Posterior cingulate gyrus (tissue), 11 donors: ENCODE results near the gene SLC9A2.
A peak's percentile ranks its signal among the peaks of the same experiment; 100 is the strongest.

Source experiments
- DNase-seq, 10 donors: peaks; one replicate each; pipeline versions ENCODE4 v3.0.0 to v3.0.0-alpha.2; 2020 to 2021; ENCODE audit warnings: mixed read lengths in 3 of 10
- intact Hi-C: fragments of 100-400 bp; cut with DNase I; formaldehyde crosslinking; loops from one replicate; pipeline ENCODE4 v1.15.1; 2023

The SLC9A2 gene

GRCh38 chr2:102717308-102718018, 98.1 kb downstream of the SLC9A2 start:
- DNase-seq: no peak
- intact Hi-C loops: no loop called here

- intact Hi-C loops: no loop called here
- DNase-seq: peak in 1 of 10 donors; percentile 68
Measured at GRCh38 chr2:102718387-102719316, 99.3 kb downstream of the SLC9A2 start.

- intact Hi-C loops: no loop called here
- no peak for DNase-seq
Measured at GRCh38 chr2:102724016-102724490, 104.7 kb downstream of the SLC9A2 start.

GRCh38 chr2:102724553-102724952, 105.2 kb downstream of the SLC9A2 start:
- peak in 3 of 10 donors; percentile 36 to 83 (median 67) for DNase-seq
- intact Hi-C loops: no loop called here

- DNase-seq: no peak
- intact Hi-C loops: no loop called here
Measured at GRCh38 chr2:102726128-102727087, 107.1 kb downstream of the SLC9A2 start.

GRCh38 chr2:102735416-102736109, 116.2 kb downstream of the SLC9A2 start:
- intact Hi-C loops: no loop called here

GRCh38 chr2:102736110-102736409, 116.7 kb downstream of the SLC9A2 start:
- DNase-seq: peak in 2 of 10 donors; percentile 63 to 86
- intact Hi-C loops: no loop called here

More at GRCh38 chr2:102735416-102736109, 116.2 kb downstream of the SLC9A2 start:
- peak in 2 of 10 donors; percentile 79 to 80 for DNase-seq

GRCh38 chr2:102736410-102737409, 117.4 kb downstream of the SLC9A2 start:
- peak; percentile 55 to 97 (median 78) for DNase-seq
- intact Hi-C loops: no loop called here

GRCh38 chr2:102737431-102737830, 118.1 kb downstream of the SLC9A2 start:
- DNase-seq: no peak
- intact Hi-C loops: no loop called here

GRCh38 chr2:102743259-102743658, 123.9 kb downstream of the SLC9A2 start:
- no peak for DNase-seq
- intact Hi-C loops: no loop called here

GRCh38 chr2:102748107-102748506, 128.8 kb downstream of the SLC9A2 start:
- intact Hi-C loops: no loop called here
- DNase-seq: no peak

GRCh38 chr2:102749938-102750337, 130.6 kb downstream of the SLC9A2 start:
- intact Hi-C loops: no loop called here

GRCh38 chr2:102753563-102754159, 134.3 kb downstream of the SLC9A2 start:
- peak in 4 of 10 donors; percentile 17 to 39 (median 19) for DNase-seq
- intact Hi-C loops: loop anchor here (2.0 kb wide), 1 partner anchor 53 kb away; no protein-coding TSS in a partner anchor

More at GRCh38 chr2:102749938-102750337, 130.6 kb downstream of the SLC9A2 start:
- DNase-seq: no peak

GRCh38 chr2:102754456-102755145, 135.2 kb downstream of the SLC9A2 start:
- no peak for DNase-seq
- intact Hi-C loops: no loop called here

- intact Hi-C loops: no loop called here
- DNase-seq: no peak
Measured at GRCh38 chr2:102755284-102755683, 135.9 kb downstream of the SLC9A2 start.

- intact Hi-C loops: no loop called here
- DNase-seq: no peak
Measured at GRCh38 chr2:102758439-102758838, 139.1 kb downstream of the SLC9A2 start.
